Prostate gland (tissue), 2 donors: ENCODE results near the gene SMIM35.

Experiments
- POLR2A ChIP-seq: fragments of 450-650 bp; IDR thresholded peaks from one replicate; pipeline ENCODE4 v1.6.1; 2016; ENCODE audit warnings: antibody characterized with exemption, mild to moderate bottlenecking
- POLR2AphosphoS5 ChIP-seq: sonication (generic); formaldehyde crosslinking; IDR thresholded peaks from one replicate; pipeline ENCODE4 v1.6.1; 2017; ENCODE audit warnings: antibody characterized with exemption
- TF ChIP-seq, protein P1 (sequence below), 4 experiments: fragments of 200-600 bp in 2 of 4; fragments of 450-650 bp in 2 of 4; sonication (generic) in 2 of 4; IDR thresholded peaks; 1 replicate in 3 of 4; 2 replicates in 1 of 4; pipeline ENCODE4 v1.5.1; 2016 to 2019; ENCODE audit warnings: antibody characterized with exemption in 4 of 4, mild to moderate bottlenecking in 2 of 4, moderate library complexity in 2 of 4

DNA sequence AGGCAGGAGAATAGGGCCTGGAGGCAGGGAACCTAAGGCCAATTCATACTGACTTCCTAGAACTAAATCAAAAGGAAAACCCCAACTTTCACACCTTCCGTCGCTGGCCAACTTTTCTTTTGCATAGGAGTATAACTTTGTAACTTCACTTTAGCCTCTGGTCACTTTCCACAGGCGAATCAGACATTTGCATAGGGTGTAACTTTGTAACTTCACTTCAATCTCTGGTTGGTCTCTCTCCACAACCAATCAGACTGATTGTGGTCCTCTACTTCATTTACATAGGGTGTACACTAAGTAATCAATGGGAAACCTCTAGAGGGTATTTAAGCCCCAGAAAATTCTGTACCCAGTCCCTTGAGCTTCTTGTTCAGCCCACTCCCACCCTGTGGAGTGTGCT, 21.4 kb downstream of the SMIM35 start:
- TF ChIP-seq POLR2A (no peak), POLR2AphosphoS5 (no peak)
- TF ChIP-seq, protein P1, sequence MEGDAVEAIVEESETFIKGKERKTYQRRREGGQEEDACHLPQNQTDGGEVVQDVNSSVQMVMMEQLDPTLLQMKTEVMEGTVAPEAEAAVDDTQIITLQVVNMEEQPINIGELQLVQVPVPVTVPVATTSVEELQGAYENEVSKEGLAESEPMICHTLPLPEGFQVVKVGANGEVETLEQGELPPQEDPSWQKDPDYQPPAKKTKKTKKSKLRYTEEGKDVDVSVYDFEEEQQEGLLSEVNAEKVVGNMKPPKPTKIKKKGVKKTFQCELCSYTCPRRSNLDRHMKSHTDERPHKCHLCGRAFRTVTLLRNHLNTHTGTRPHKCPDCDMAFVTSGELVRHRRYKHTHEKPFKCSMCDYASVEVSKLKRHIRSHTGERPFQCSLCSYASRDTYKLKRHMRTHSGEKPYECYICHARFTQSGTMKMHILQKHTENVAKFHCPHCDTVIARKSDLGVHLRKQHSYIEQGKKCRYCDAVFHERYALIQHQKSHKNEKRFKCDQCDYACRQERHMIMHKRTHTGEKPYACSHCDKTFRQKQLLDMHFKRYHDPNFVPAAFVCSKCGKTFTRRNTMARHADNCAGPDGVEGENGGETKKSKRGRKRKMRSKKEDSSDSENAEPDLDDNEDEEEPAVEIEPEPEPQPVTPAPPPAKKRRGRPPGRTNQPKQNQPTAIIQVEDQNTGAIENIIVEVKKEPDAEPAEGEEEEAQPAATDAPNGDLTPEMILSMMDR (IDR thresholded peaks at IDR 0.05) = no peak
